ENCODE data around the gene DTNB.

GRCh38 chr2:25479761-25480160 lies 193.6 kb downstream of the DTNB start:
- TF ChIP-seq, protein P1, sequence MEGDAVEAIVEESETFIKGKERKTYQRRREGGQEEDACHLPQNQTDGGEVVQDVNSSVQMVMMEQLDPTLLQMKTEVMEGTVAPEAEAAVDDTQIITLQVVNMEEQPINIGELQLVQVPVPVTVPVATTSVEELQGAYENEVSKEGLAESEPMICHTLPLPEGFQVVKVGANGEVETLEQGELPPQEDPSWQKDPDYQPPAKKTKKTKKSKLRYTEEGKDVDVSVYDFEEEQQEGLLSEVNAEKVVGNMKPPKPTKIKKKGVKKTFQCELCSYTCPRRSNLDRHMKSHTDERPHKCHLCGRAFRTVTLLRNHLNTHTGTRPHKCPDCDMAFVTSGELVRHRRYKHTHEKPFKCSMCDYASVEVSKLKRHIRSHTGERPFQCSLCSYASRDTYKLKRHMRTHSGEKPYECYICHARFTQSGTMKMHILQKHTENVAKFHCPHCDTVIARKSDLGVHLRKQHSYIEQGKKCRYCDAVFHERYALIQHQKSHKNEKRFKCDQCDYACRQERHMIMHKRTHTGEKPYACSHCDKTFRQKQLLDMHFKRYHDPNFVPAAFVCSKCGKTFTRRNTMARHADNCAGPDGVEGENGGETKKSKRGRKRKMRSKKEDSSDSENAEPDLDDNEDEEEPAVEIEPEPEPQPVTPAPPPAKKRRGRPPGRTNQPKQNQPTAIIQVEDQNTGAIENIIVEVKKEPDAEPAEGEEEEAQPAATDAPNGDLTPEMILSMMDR (conservative IDR thresholded peaks at IDR 0.05): no peak
- TF ChIP-seq EZH2 (IDR thresholded peaks at IDR 0.05; ENCODE audit: low read depth): no peak

Data from PC-9 (cell line).